GM19328 (cell line): ENCODE results near the gene FNDC8.
"Not testable (repeated sequence)": the region's sequence is repeated elsewhere in the genome, so short reads cannot be mapped to it uniquely, and the experiment has no call there.

ENCODE experiments used
- ATAC-seq: cut with Tn5 transposase; IDR thresholded peaks from one replicate; pipeline ENCODE4 v1.9.1; 2021; ENCODE audit warnings: mild to moderate bottlenecking, moderate library complexity; ENCODE audit not compliant: unreplicated experiment

FNDC8 gene

DNA sequence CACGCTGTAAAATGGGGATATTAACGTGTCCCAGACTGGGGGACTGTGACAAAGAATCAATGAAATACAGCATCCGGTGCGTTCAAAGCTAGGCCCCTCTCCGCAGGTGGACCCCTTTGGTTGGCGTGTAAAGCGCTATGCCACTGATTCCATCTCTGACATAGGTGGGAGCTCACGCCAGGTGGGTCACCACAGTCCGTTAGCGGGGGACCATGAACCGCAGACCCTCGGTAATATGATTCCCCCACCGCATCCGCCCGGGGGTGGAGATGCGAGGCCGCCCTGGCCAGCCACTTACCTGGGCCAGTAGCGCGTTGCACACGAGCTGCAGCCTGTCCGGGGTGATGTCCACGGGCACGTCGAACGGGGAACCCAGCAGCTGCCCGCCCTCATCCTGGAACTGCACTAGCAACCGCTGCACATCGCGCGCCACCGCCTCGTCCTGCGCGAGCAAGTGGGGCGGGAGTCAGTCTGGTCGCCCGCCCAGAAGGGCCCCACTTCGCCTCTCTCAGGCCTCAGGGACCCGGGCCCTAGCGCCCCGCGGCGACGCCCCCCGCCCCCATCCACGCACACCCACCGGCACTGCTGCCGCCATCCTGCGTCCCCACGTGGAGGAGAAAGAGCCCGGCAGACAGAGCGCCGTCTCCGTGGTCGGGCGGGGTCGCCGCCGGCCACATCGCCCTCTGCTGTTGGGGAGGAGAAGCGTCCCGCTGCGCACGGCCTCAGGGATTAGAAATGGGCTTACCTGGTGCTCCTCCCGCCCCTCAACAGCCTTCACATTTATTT lies 20.5 kb downstream of the FNDC8 start, which contains the start of gene NLE1:
TSS of gene NLE1 (minus strand) at position 623 of the 786 bp plus-strand sequence. CDS start at position 595, 28 bp downstream.
- peak; percentile 65 for ATAC-seq

DNA sequence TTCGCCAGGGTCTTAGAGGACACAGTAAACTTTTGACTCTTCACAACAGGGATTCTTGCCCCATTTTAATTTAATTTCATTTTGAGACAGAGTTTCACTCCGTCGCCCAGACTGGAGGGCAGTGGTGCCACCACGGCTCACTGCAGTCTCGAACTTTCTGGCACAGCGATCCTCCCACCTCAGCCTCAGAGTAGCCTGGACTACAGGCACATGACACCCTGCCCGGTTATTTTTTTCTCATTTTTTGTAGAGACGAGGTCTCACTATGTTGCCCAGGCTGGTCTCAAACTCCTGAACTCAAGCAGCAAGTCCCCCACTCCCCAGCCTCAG lies 21.0 kb downstream of the FNDC8 start:
- ATAC-seq: no peak

DNA sequence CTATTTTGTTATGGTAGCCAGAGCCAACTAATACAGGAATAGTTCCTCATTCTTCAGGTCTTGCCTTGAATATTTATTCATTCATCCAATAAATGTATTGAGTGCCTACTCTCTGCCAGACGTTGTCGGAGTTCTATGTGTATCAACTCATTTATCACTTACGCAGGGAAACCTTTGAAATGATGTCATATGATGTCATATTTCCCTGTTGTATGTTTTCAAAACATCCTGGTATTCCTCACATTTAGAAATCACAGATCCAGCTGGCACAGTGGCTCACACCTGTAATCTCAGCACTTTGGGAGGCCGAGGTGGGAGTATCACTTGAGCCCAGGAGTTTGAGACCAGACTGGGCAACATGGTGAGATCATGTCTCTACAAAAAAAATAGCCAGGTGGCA lies 23.4 kb downstream of the FNDC8 start:
- no peak for ATAC-seq

DNA sequence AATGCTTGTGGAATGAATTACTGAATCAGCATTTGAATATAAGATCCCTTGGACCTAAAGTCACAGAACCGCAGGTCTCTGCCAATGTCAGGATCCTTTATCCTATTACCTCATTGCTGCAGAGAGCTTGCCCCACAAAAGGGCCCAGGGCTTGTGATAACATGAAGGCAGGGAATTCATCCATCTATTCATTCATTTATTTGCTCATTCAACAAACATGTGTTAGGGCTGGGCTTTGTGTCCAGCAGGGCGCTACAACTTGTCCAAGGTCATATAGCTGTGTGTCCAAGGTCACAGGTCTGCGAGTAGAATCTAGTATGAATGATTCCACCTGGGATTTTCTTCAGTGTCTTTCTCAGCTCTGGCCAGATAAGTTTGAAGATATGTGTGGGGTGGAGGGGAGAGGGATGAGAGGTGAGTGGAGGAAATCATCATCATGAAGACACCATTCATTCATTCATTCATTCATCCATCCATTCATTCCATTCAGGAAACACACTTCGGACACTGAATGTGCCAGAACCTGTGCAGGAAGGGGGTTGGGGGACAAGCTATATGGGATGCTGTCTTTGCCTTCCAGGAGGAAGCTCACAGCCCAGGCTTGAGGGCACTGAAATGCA lies 24.9 kb downstream of the FNDC8 start:
- ATAC-seq: no peak

GRCh38 chr17:35147375-35147905 lies 26.0 kb downstream of the FNDC8 start, which contains the start of gene UNC45B:
UNC45B (plus strand) TSS chr17:35147817; CDS start chr17:35148264, 447 bp downstream.
- ATAC-seq: no peak

- ATAC-seq: no peak
These were observed 26.7 kb downstream of the FNDC8 start for GRCh38 chr17:35148144-35148543.

- no peak for ATAC-seq
These were observed 28.5 kb downstream of the FNDC8 start for GRCh38 chr17:35149941-35150340.

DNA sequence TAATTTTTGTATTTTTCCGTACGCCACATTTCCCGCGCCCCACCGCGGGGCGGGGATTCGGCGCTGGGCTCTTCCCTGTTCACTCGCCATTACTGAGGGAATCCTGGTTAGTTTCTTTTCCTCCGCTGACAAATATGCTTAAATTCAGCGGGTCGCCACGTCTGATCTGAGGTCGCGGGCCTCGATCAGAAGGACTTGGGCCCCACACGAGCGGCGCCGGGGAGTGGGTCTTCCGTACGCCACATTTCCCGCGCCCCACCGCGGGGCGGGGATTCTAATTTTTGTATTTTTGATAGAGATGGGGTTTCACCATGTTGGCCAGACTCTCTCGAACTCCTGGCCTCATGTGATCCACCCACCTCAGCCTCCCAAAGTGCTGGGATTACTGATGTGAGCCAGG lies 29.7 kb downstream of the FNDC8 start:
- ATAC-seq: not testable (repeated sequence)

- ATAC-seq: no peak
These were observed 31.2 kb downstream of the FNDC8 start for GRCh38 chr17:35152421-35153140.

DNA sequence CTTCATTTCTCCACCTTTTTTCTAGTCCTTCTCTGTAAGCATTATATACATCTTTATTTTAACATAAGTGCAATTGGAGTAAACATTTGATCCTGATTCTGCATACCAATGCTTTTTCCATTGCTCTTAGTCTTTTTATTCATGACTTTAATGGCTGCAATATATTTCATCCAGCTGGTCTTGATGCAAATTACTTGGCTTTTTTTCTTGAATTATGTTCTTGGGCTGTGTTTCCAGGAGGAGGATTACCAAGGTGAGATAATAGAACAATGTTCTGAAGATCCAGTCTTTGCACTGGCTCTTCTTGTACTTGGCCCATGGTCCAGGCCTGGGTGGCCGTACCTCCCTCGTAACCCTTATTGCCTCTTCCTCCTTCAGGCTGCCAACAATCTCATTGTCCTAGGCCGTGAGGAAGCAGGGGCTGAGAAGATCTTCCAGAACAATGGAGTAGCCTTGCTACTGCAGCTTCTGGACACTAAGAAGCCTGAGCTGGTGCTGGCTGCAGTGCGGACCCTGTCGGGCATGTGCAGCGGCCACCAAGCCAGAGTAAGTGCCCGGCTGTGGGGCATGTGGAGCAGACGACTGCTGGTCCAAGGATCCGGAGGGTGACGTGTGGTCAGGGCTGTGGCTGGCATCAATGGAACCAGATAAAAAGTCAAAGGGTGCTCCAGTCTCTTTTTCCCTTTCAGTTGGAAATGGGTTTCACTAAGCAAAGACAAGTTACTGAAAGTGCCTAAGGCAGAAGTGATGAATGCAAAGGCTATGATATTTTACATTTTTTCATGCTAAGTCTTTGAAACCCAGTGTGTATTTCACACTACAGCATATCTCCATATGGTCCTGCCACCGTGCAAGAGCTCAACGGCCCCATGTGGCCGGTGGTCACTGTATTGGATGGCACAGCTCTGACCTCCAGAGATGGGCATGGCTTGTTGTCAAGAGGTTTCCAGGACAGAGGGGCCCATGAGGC lies 33.1 kb downstream of the FNDC8 start:
- ATAC-seq: no peak

DNA sequence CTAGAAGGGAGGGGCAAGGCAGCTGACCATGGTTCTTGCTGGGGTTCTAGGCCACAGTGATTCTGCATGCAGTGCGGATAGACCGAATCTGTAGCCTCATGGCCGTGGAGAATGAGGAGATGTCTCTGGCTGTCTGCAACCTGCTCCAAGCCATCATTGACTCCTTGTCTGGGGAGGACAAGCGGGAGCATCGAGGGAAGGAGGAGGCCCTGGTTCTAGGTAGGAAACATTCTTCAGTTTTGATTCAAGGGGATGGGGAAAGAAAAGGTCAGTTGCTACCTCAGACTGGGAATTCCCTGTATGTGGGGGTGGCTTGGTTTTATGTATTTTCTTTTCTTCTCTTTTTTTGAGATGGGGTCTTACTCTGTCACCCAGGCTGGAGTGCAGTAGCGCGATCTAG lies 33.8 kb downstream of the FNDC8 start:
- ATAC-seq: no peak

GRCh38 chr17:35159940-35160339 lies 38.5 kb downstream of the FNDC8 start:
- no peak for ATAC-seq

DNA sequence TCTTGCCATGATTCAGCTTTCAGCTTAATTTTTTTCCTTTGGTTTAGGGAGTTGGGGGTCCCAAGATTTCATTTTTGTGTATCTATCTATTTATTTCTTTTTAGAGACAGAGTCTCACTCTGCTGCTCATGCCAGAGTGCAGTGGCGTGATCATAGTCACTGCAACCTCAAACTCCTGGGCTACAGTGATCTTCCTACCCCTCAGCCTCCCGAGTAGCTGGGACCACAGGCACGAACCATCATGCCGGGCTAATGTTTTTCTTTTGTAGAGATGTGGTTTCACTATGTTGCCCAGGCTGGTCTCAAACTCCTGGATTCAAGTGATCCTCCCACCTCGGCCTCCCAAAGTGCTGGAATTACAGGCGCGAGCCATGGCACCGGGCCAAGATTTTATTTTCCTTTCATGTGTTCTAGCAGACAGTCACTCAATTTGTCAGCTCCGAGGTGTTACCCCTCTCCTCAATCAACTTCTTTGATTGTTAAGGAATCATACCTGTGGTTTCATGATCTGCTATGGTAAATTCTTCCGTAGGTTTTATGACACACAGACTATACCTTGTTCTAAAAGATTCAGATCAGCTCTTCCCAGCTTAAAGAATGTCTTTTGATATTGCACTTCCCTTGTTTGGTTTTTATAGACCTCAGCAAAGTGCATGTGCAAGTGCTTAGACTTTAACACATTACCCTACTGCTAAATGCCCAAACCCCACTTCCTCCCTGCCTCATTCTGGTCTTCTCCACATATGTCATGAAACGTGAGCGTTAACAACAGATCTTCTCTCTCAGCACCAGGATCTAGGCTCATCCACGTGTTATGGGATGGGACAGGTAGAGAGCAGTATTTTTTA lies 39.2 kb downstream of the FNDC8 start:
- ATAC-seq: no peak

DNA sequence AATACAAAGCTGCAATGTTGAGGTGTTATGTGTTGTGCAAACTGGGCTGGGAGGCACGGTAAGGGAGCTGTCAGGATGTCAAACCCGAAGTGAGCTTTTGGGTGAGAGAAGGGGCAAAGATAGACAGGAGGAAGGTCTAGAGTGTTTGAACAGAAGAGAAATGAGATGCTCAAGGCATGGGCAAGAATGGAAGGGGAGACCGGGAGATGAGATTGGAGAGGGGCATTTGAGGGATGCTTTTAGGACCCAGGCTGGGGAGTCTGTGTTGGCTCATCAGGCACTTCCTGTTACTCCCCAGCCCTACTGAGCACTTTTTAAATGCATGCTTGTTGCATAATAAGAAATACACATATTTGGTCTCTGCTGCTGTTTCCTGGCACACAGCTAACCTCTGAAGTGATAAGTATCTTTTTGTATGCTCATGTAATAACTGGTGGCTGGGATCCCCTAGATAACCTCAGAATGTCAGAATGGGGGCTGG lies 39.9 kb downstream of the FNDC8 start:
- no peak for ATAC-seq

GRCh38 chr17:35162755-35163154 lies 41.3 kb downstream of the FNDC8 start:
- no peak for ATAC-seq

GRCh38 chr17:35163886-35164285 lies 42.5 kb downstream of the FNDC8 start:
- ATAC-seq: no peak

DNA sequence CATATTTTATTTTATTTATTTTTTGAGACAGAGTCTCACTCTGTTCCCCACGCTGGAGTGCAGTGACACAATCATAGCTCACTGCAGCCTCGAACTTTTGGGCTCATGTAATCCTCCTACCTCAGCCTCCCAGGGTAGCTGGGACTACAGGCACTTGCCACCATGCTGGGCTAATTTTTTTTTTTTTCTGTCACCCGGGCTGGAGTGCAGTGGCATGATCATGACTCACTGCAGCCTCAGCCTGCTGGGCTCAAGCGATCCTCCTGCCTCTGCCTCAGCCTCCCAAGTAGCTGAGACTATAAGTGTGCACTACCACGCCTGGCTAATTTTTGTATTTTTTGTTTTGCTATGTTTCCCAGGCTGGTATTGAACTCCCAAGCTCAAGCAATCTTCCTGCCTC lies 43.3 kb downstream of the FNDC8 start:
- no peak for ATAC-seq

DNA sequence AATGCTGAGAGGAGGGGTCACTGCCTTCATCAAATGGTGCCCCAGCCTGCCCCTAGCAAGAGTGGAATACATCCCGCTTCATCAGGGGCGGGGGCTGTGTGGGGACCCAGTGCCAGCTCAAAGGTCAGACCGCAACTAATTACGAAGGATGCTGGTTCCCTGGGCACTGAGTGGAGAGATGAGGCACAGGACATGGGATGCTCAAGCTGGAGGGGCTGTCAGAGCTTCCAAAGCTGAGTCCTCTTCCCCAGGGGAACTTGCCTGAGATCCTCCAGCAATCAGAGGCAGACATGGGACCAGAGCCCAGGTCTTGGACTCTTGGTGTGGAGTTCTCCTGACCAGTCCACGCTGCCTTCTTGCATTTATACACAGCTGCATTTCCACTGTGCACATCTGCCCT lies 45.1 kb downstream of the FNDC8 start:
- ATAC-seq: no peak

- ATAC-seq: no peak
These were observed 45.6 kb downstream of the FNDC8 start for GRCh38 chr17:35167046-35167445.
